Measurements from ENCODE around the gene RASGRP4. TPM values are rescaled to one million over a fixed set of nuclear protein-coding genes. Genes with fewer than 3 reads are reported as not detected.
A peak's percentile ranks its signal among the peaks of the same experiment; 100 is the strongest.

The RASGRP4 gene
- total and polyA plus RNA-seq, 2 experiments from 2014 or later = not detected

DNA sequence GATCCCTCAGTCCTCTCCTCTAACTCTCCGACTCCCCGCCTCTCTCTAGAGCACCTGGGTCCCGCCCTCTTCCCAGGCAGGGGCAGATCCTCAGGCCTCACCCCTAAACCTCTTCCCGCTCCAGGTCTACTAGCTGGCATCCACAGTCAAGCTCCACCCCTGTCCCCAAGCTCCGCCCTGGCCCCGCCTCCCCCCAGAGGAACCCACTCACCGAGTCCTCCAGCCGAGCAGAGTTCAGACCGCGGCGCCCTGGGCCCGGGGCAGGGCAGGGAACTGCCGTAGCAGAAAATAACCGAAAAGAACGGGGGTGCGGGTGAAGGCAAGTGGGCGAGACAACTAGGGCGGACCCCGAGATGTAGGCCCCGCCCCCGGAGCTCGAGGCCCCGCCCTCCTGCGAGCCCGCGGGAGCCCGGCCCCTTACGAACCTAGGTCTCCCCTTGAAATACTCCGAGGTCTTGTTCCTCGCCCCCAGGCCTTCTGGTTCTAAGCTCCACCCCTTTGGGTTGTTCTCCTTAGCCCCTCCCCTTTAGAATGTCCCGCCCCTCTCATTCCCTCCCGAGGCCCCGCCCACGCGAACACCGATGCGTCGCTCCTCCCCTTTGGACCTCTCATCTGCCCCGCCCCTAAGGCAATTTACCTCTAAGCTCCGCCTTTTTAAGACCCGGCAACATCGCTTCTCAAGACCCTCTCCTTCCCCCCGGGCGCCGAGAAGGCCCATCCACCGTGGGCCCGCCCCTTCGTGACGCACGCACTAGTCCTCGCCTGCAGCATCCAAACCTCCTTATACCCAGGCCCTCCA is 38.3 kb downstream of the RASGRP4 start, which contains the start of gene GGN:
GGN (minus strand) TSS at position 485 of the 799 bp plus-strand sequence. CDS start 773 bp downstream, outside the sequence.
- Histone ChIP-seq H3K4me2 (ENCODE audit: unreplicated experiment) (peak within 1 kb of the TSS; percentile 88), H3K9me2 (ENCODE audit: insufficient read depth) (no peaks in the 10 kb centered on the region), H3K36me3 (ENCODE audit: low read depth) (0 out of 2 replicates have a peak, but pooled peaks cover 2% of the 10 kb centered on the region), H3K9me3 (ENCODE audit: low read depth) (no peaks in the 10 kb centered on the region), H4K20me1 (ENCODE audit: insufficient read depth) (no peaks in the 10 kb centered on the region), H3K4me1 (ENCODE audit: insufficient read depth) (peaks cover 10% of the 10 kb centered on the region), H3K9ac (peak within 1 kb of the TSS; percentile 78), H3K79me2 (ENCODE audit: insufficient read depth) (no peaks in the 10 kb centered on the region), H3K27me3 (replicated peaks; ENCODE audit: insufficient read depth) (no peaks in the 10 kb centered on the region), H3F3A (ENCODE audit: insufficient read depth) (0 out of 2 replicates have a peak, but pooled peaks cover 10% of the 10 kb centered on the region), H3K4me3 (peak within 1 kb of the TSS; percentile 93), H3K27ac (peak within 1 kb of the TSS; percentile 68), H2AFZ (peak within 1 kb of the TSS; percentile 86)
- in situ Hi-C loops (cut with MboI) = no loop called here
- 3% methylated on average over 25 to 51 of the region's 51 CpGs for WGBS, 2 experiments (ENCODE audit: low coverage in 1 of 2, low lambda C conversion rate in 2 of 2, missing lambda C conversion rate in 2 of 2)
- DNase-seq = peak; percentile 98
- TF ChIP-seq EZH2phosphoT487 (IDR thresholded peaks at IDR 0.05; ENCODE audit: insufficient read depth, low read depth) (no peak), EZH2 (IDR thresholded peaks at IDR 0.05; ENCODE audit: insufficient read depth, poor library complexity, severe bottlenecking) (no peak)

DNA sequence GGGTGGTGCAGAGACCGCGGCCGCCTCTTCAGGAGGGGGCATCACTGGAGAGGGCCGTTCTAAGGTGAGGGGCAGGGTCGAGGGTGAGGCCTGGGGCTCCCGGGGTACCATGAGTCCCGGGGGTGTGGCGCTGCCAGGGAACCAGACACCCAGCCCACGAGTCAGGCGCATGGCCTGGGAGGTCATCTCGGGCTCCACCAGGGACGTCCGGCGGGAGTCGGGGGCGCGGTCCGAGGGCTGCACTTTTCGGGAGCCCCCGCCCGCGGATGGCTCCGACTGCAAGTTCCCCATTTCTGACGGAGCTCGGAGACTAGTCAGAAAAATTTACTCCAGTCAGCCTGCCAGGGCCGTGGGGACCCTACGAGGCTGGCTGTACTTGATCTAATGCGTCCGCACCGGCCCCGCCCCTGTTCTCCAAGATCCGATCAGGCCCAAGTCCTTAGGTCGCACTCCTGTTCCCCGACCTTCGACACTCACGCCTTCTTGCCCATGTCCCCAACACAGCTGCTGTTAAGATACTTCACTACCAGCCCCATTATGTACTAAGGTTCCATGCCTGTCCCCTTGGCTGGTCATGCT is 39.0 kb downstream of the RASGRP4 start:
- in situ Hi-C loops (cut with MboI) = no loop called here
- Histone ChIP-seq H3K27me3 (replicated peaks; ENCODE audit: insufficient read depth) (no peaks in the 10 kb centered on the region), H3K4me1 (ENCODE audit: insufficient read depth) (0 out of 2 replicates have a peak, but pooled peaks cover 3% of the 10 kb centered on the region), H3K9me2 (ENCODE audit: insufficient read depth) (no peaks in the 10 kb centered on the region), H3K9ac (peak overlapping the region; percentile 78; the same call in 1 of the 2 replicates), H3K4me3 (peak overlapping the region; percentile 93), H3K27ac (peak overlapping the region; percentile 56), H3K79me2 (ENCODE audit: insufficient read depth) (no peaks in the 10 kb centered on the region), H3F3A (ENCODE audit: insufficient read depth) (0 out of 2 replicates have a peak, but pooled peaks cover 10% of the 10 kb centered on the region), H3K4me2 (ENCODE audit: unreplicated experiment) (peak overlapping the region; percentile 57), H3K9me3 (ENCODE audit: low read depth) (no peaks in the 10 kb centered on the region), H3K36me3 (ENCODE audit: low read depth) (0 out of 2 replicates have a peak, but pooled peaks cover 9% of the 10 kb centered on the region), H4K20me1 (ENCODE audit: insufficient read depth) (no peaks in the 10 kb centered on the region), H2AFZ (peak overlapping the region; percentile 86; the same call in 1 of the 2 replicates)
- 7 to 14% methylated on average over 26 to 30 of the region's 36 CpGs for WGBS, 2 experiments (ENCODE audit: low coverage in 1 of 2, low lambda C conversion rate in 2 of 2, missing lambda C conversion rate in 2 of 2)
- TF ChIP-seq EZH2 (IDR thresholded peaks at IDR 0.05; ENCODE audit: insufficient read depth, poor library complexity, severe bottlenecking) = no peak
- TF ChIP-seq EZH2phosphoT487 (IDR thresholded peaks at IDR 0.05; ENCODE audit: insufficient read depth, low read depth) = no peak
- DNase-seq = peak; percentile 54

DNA sequence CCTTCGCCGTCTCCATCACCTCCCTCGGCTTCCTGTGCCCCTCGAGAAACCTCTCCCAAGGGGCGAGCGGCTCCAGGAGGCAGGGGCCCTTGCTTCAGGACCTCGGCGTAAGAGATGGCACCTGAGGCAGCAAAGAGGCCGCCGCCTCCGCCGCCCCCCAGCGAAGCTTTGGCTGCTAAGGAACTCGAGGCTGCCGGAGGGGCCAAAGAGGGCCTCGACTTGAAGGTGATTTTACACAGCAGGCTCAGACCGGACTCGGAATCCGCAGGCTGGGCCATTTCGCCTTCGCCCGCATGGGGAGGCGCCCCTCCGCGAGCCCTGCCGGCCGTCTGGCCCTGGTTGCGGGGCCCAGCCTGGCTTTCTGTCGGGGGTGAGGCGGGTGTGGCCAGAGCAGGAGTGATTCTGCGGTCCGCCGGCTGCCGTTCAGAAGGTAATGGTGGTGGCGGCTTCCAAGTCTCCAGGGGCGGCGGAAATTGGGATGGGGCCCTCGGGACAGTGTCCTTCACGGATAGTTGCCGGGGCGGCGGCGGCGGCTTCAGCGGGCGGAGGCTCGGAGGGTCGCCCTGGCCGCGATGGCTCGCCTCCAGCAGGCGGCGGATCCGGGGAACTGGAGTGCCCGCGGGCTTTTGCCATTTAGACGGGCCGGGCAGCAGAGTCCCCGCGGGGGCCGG is 39.6 kb downstream of the RASGRP4 start:
- DNase-seq = no peak
- in situ Hi-C loops (cut with MboI) = no loop called here

DNA sequence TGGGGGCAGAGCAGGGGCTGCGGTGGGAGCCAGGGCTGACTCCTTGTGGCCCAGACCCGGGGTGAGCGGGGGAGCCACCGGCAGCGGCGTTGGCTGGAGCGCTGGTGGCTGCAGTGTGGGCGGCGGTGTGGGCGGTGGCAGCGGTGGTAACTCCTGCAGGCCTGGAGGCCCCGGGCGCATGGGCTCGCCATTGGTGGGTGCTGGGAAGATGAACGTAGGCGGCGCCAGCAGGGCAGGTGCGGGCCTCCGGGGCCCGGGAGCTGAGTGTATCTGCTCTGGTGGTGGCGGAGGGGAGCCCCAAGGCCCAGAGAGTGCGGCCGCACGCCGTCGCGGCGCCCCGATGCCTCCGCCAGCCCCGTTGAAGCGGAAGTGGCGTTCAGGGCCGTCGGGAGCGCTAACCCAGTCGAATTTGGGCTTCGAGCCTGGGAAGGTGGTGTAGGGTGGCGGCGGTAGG is 40.2 kb downstream of the RASGRP4 start:
- no peaks in the 10 kb centered on the region for H3K9me2 ChIP-seq (ENCODE audit: insufficient read depth)
- TF ChIP-seq EZH2 (IDR thresholded peaks at IDR 0.05; ENCODE audit: insufficient read depth, poor library complexity, severe bottlenecking) = no peak
- TF ChIP-seq EZH2phosphoT487 (IDR thresholded peaks at IDR 0.05; ENCODE audit: insufficient read depth, low read depth) = no peak
- H4K20me1 ChIP-seq (ENCODE audit: insufficient read depth) = no peaks in the 10 kb centered on the region
- no peaks in the 10 kb centered on the region for H3K9me3 ChIP-seq (ENCODE audit: low read depth)
- in situ Hi-C loops (cut with MboI) = no loop called here
- H3K4me3 ChIP-seq = no peak overlapping the region
- H3K27me3 ChIP-seq (replicated peaks; ENCODE audit: insufficient read depth) = no peaks in the 10 kb centered on the region
- H2AFZ ChIP-seq = no peak overlapping the region
- H3K9ac ChIP-seq = no peak overlapping the region
- DNase-seq = no peak
- H3K36me3 ChIP-seq (ENCODE audit: low read depth) = peaks cover 21% of the 10 kb centered on the region; the same call in 1 of the 2 replicates
- no peaks in the 10 kb centered on the region for H3K4me1 ChIP-seq (ENCODE audit: insufficient read depth)
- 78 to 82% methylated on average over 28 to 40 of the region's 40 CpGs for WGBS, 2 experiments (ENCODE audit: low coverage in 1 of 2, low lambda C conversion rate in 2 of 2, missing lambda C conversion rate in 2 of 2)
- H3K79me2 ChIP-seq (ENCODE audit: insufficient read depth) = peaks cover 3% of the 10 kb centered on the region; the same call in 1 of the 2 replicates
- no peak overlapping the region for H3K27ac ChIP-seq
- no peak overlapping the region for H3K4me2 ChIP-seq (ENCODE audit: unreplicated experiment)
- 0 out of 2 replicates have a peak, but pooled peaks cover 1% of the 10 kb centered on the region for H3F3A ChIP-seq (ENCODE audit: insufficient read depth)

More for the DNA sequence above, 39.6 kb downstream of the RASGRP4 start:
- Histone ChIP-seq H3K79me2 (ENCODE audit: insufficient read depth) (no peaks in the 10 kb centered on the region; the same call in 1 of the 2 replicates), H4K20me1 (ENCODE audit: insufficient read depth) (no peaks in the 10 kb centered on the region), H3K4me2 (ENCODE audit: unreplicated experiment) (no peak overlapping the region), H2AFZ (no peak overlapping the region), H3K4me1 (ENCODE audit: insufficient read depth) (no peaks in the 10 kb centered on the region), H3K36me3 (ENCODE audit: low read depth) (peaks cover 15% of the 10 kb centered on the region; the same call in 1 of the 2 replicates), H3K27ac (no peak overlapping the region), H3K9me2 (ENCODE audit: insufficient read depth) (no peaks in the 10 kb centered on the region), H3K9me3 (ENCODE audit: low read depth) (no peaks in the 10 kb centered on the region), H3F3A (ENCODE audit: insufficient read depth) (0 out of 2 replicates have a peak, but pooled peaks cover 8% of the 10 kb centered on the region), H3K27me3 (replicated peaks; ENCODE audit: insufficient read depth) (no peaks in the 10 kb centered on the region), H3K4me3 (no peak overlapping the region), H3K9ac (no peak overlapping the region)
- no peak for TF ChIP-seq EZH2 (IDR thresholded peaks at IDR 0.05; ENCODE audit: insufficient read depth, poor library complexity, severe bottlenecking)
- TF ChIP-seq EZH2phosphoT487 (IDR thresholded peaks at IDR 0.05; ENCODE audit: insufficient read depth, low read depth) = no peak
- 61 to 67% methylated on average over 44 to 51 of the region's 61 CpGs for WGBS, 2 experiments (ENCODE audit: low coverage in 1 of 2, low lambda C conversion rate in 2 of 2, missing lambda C conversion rate in 2 of 2)

Data from GM23248 (cell line).